GM13977 (cell line): ENCODE results near the gene MAP3K2.

Source experiments
- DNase-seq: peaks from one replicate; pipeline ENCODE4 v3.0.0; 2012; ENCODE audit warnings: low spot score
- in situ Hi-C: fragments of 300-500 bp; cut with MboI; formaldehyde crosslinking; loops from one replicate; pipeline ENCODE4 v1.12.0; 2022; ENCODE audit warnings: low sequenced_read_pairs, low pct_unique_long_range_greater_than_20kb, mixed read lengths, inconsistent platforms; ENCODE audit not compliant: unreplicated experiment
- TF ChIP-seq, protein P1 (sequence below): IDR thresholded peaks from 2 replicates; pipeline ENCODE4 v1.5.1; 2012; ENCODE audit warnings: mild to moderate bottlenecking, control low read depth; ENCODE audit not compliant: insufficient read depth; ENCODE audit errors: extremely low read depth, missing control alignments

Gene MAP3K2

DNA sequence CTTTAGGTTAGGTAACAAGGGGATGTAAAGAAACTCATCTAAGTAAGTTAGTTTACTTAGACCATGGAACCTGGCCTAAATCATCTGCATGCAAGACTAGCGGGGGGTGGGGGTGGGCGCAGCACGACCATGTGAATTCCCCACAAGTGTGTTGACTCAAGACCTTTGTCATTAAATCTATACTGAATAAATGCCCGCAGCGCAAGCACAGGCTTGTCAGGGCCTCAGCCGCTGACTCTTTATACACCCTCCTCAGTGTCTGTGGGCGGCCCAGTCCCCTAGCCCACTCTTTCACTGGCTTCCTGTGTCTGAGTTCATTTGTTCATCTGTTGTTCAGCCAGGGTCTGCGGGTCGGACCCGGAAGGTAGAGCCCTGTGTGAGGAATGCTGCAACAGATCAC, 17.8 kb downstream of the MAP3K2 start:
- no peak for DNase-seq
- TF ChIP-seq, protein P1, sequence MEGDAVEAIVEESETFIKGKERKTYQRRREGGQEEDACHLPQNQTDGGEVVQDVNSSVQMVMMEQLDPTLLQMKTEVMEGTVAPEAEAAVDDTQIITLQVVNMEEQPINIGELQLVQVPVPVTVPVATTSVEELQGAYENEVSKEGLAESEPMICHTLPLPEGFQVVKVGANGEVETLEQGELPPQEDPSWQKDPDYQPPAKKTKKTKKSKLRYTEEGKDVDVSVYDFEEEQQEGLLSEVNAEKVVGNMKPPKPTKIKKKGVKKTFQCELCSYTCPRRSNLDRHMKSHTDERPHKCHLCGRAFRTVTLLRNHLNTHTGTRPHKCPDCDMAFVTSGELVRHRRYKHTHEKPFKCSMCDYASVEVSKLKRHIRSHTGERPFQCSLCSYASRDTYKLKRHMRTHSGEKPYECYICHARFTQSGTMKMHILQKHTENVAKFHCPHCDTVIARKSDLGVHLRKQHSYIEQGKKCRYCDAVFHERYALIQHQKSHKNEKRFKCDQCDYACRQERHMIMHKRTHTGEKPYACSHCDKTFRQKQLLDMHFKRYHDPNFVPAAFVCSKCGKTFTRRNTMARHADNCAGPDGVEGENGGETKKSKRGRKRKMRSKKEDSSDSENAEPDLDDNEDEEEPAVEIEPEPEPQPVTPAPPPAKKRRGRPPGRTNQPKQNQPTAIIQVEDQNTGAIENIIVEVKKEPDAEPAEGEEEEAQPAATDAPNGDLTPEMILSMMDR = no peak
- in situ Hi-C loops = no loop called here

DNA sequence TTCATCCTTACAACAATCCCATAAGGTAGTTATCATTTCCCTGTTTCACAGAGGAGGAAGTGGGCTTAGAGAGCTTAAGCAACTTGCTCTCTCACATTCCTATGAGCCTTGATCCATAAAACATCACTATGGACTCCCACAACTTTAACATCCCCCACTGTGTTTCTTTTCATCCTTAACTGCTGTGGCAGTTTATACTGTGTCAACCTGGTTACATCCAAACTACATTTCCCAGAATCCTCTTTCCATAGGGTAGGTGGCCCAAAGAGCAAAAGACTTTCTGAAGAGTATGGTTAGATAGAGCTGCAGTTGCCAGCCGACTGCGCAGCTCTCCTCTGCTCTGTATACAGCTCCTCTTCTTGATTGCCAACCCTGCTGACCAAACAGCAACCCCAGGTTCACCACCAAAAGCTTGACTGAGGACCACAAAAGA, 22.5 kb downstream of the MAP3K2 start:
- in situ Hi-C loops = no loop called here
- no peak for DNase-seq
- TF ChIP-seq, protein P1 = no peak

DNA sequence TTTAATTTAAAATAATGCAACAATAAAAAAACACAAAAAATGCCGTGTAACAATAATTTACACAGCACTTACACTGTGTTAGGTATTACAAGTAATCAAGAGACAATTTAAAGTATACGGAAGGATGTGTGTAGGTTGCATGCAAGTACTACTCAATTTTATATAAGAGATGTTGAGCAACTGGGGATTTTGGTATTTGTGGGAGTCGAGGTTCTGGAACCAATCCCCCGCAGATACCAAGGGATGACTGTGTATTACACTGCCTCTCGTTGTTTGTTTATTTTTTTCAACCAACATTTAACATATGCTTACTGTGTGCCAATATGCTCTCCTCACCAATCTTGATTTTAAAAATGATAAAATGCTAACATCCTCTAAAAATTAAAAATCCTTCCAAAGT, 24.8 kb downstream of the MAP3K2 start:
- no peak for DNase-seq
- in situ Hi-C loops = no loop called here

DNA sequence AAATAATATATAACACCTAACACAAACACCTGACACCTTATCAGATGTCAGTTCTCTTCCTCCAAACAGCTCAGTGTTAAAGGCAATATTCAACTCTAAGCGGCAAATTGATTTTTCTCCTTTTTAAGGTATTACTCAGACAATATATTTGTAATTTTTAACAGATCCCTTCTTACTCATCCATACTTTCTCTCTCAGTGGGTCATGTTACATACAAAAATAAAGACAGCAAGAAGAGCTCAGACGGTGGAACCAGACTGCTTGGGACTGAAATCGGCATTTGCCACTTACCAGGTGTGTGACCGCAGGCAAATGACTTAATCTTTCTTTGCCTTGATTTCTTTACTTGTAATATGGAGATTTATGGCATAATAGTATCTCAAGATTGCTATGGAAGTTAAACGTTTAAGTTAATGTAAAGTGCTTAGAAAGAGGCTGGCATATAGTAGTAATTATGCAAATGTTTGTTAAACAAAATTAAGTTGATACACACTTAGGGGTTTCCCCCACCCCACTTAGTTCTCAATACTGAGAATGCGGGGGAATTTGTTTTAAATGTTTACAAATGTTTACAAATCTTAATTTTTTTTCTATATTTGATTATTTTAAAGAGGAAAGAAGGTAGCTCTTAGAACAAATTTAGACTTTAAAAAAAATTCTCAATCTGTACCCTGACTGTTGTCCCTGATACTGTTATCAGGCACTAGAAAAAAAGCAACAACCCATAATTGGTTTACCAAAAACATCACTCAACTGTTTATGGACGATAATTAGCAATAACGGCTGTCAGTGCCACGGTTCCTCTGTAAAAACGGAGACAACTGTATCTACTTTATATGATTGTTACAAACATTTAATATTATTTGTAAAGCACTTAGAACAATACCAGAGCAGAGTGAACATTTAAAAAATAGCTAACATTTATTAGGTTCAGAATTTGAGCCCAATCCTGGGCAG, 25.6 kb downstream of the MAP3K2 start:
- in situ Hi-C loops = no loop called here
- DNase-seq = no peak
- TF ChIP-seq, protein P1 = no peak

More for the DNA sequence above, 24.8 kb downstream of the MAP3K2 start:
- TF ChIP-seq, protein P1 = no peak

DNA sequence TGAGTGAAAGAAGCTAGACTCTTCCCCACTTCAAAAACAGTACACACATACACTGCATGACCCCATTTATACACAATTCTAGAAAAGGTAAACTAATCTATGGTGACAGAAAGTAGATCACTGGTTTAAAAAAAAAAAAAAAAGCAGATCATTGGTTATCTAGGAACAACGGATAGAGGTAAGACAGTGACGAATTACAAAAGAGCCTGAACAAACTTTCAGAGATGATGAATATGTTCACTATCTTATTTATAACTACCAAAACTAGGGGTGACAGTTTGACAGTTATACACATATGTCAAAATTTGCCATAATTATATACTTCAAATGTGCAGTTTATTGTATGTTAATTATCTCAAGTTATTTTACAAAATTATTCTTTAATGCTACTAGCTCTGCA, 27.5 kb downstream of the MAP3K2 start:
- in situ Hi-C loops = no loop called here
- TF ChIP-seq, protein P1 = no peak
- DNase-seq = no peak

DNA sequence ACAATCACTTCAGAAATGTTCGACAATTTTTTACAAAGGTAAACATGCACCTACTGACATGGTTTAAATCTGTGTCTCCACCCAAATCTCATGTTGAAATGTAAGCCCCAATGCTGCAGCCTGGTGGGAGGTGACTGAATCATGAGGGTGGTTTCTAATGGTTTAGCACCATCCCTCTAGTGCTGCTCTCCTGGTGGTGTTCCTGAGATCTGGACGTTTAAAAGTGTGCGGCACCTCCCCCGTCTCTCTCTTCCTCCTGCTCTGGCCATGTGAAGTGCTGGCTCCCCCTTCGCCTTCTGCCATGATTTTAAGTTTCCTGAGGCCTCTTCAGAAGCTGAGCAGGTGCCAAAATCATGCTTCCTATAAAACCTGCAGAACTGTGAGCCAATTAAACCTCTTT, 28.3 kb downstream of the MAP3K2 start:
- in situ Hi-C loops = no loop called here
- no peak for DNase-seq

More for the DNA sequence above, 28.3 kb downstream of the MAP3K2 start:
- TF ChIP-seq, protein P1 = no peak
